PC-9 (cell line): ENCODE results near the gene GABRP. TPM values are rescaled to one million over a fixed set of nuclear protein-coding genes. Genes with fewer than 3 reads are reported as not detected.

Experiments used
- BruUV-seq: library from RNA; stranded (reverse); fragments of 400-500 nt; replicated peaks from 2 replicates; lab custom pipeline; 2021; lab: Mats Ljungman, UMichigan
- CTCF ChIA-PET: fragments of 300-600 bp; sonication (Branson Sonifier 250); formaldehyde crosslinking; loops from one replicate; lab custom pipeline; 2022; ENCODE audit warnings: antibody characterized with exemption; lab: Charles Lee
- POLR2A ChIA-PET: fragments of 300-600 bp; sonication (Branson Sonifier 250); formaldehyde crosslinking; loops from one replicate; lab custom pipeline; 2022; ENCODE audit warnings: antibody characterized with exemption; ENCODE audit not compliant: unreplicated experiment; lab: Charles Lee
- DNase-seq, 2 experiments: peaks; one replicate each; pipeline versions ENCODE4 v3.0.0 to v3.0.0-alpha.2; 2015 to 2022; ENCODE audit warnings: mixed read lengths in 1 of 2
- H2AFZ ChIP-seq: fragments of 200-600 bp; sonication (generic); 2 replicates; pipeline ENCODE4 v1.8.1; 2017; ENCODE audit warnings: antibody characterized with exemption
- H3F3A ChIP-seq: fragments of 200-600 bp; sonication (generic); 2 replicates; pipeline ENCODE4 v1.8.1; 2017; ENCODE audit warnings: antibody characterized with exemption, mild to moderate bottlenecking, low read depth; ENCODE audit not compliant: insufficient read depth
- H3K27ac ChIP-seq: fragments of 200-600 bp; sonication (generic); 2 replicates; pipeline ENCODE4 v1.6.1; 2016; ENCODE audit warnings: mixed run types
- H3K27me3 ChIP-seq: fragments of 200-600 bp; sonication (generic); 2 replicates; pipeline ENCODE4 v1.6.1; 2016; ENCODE audit warnings: low read depth, mixed run types; ENCODE audit not compliant: insufficient read depth
- H3K36me3 ChIP-seq: fragments of 200-600 bp; sonication (generic); 2 replicates; pipeline ENCODE4 v1.6.1; 2016; ENCODE audit warnings: low read depth, mixed run types
- H3K4me1 ChIP-seq: fragments of 200-600 bp; sonication (generic); replicated peaks from 2 replicates; pipeline ENCODE4 v1.6.1; 2016; ENCODE audit warnings: mixed run types; ENCODE audit not compliant: insufficient read depth
- H3K4me2 ChIP-seq: fragments of 200-600 bp; sonication (generic); 2 replicates; pipeline ENCODE4 v1.6.1; 2017; ENCODE audit warnings: mixed run types
- H3K4me3 ChIP-seq: fragments of 200-600 bp; sonication (generic); 2 replicates; pipeline ENCODE4 v1.6.1; 2016; ENCODE audit warnings: mixed run types
- H3K79me2 ChIP-seq: fragments of 200-600 bp; sonication (generic); 2 replicates; pipeline ENCODE4 v1.6.1; 2017; ENCODE audit warnings: low read depth, mixed run types
- H3K9me2 ChIP-seq: fragments of 200-600 bp; sonication (generic); 2 replicates; pipeline ENCODE4 v1.8.1; 2017; ENCODE audit warnings: mild to moderate bottlenecking; ENCODE audit not compliant: insufficient read depth
- H3K9me3 ChIP-seq: fragments of 200-600 bp; sonication (generic); 2 replicates; pipeline ENCODE4 v1.8.1; 2016; ENCODE audit warnings: low read depth; ENCODE audit not compliant: insufficient read depth
- H4K20me1 ChIP-seq: fragments of 200-600 bp; sonication (generic); 2 replicates; pipeline ENCODE4 v1.8.1; 2017; ENCODE audit not compliant: insufficient read depth
- EZH2 ChIP-seq: fragments of 200-600 bp; sonication (generic); IDR thresholded peaks from 2 replicates; pipeline ENCODE4 v1.8.0; 2017; ENCODE audit warnings: antibody characterized with exemption, low read depth
- intact Hi-C: fragments of 100-400 bp; cut with micrococcal nuclease; formaldehyde crosslinking; loops from one replicate; pipeline ENCODE4 v1.10.0; 2022; ENCODE audit not compliant: unreplicated experiment
- total RNA-seq: library from RNA; stranded (reverse); gene quantifications from 2 replicates; pipeline ENCODE4 v1.2.3, GENCODE V29; 2021
- TF ChIP-seq, protein P1 (sequence below): fragments of 200-600 bp; sonication (generic); conservative IDR thresholded peaks from 2 replicates; pipeline ENCODE4 v1.6.1; 2017; ENCODE audit warnings: mixed run types, antibody characterized with exemption, mild to moderate bottlenecking, moderate library complexity

GABRP gene
- total RNA-seq, 1 experiment from 2014 or later = 2.1 TPM

GRCh38 chr5:170738840-170739239 lies 44.7 kb upstream of the GABRP start:
- BruUV-seq = no TSS peak
- no peak overlapping the region for H3K4me3 ChIP-seq
- no peaks in the 10 kb centered on the region for H3K4me1 ChIP-seq
- H4K20me1 ChIP-seq = no peaks in the 10 kb centered on the region
- no peaks in the 10 kb centered on the region for H3K27me3 ChIP-seq
- no peak overlapping the region for H2AFZ ChIP-seq
- no peaks in the 10 kb centered on the region for H3K36me3 ChIP-seq
- no peak overlapping the region for H3K4me2 ChIP-seq
- H3K79me2 ChIP-seq = no peaks in the 10 kb centered on the region
- H3F3A ChIP-seq = no peaks in the 10 kb centered on the region
- intact Hi-C loops = no loop called here
- no peaks in the 10 kb centered on the region for H3K9me2 ChIP-seq
- no peak overlapping the region for H3K27ac ChIP-seq
- no peaks in the 10 kb centered on the region for H3K9me3 ChIP-seq
- CTCF ChIA-PET = no interaction called here
- no peak for DNase-seq
- TF ChIP-seq, protein P1, sequence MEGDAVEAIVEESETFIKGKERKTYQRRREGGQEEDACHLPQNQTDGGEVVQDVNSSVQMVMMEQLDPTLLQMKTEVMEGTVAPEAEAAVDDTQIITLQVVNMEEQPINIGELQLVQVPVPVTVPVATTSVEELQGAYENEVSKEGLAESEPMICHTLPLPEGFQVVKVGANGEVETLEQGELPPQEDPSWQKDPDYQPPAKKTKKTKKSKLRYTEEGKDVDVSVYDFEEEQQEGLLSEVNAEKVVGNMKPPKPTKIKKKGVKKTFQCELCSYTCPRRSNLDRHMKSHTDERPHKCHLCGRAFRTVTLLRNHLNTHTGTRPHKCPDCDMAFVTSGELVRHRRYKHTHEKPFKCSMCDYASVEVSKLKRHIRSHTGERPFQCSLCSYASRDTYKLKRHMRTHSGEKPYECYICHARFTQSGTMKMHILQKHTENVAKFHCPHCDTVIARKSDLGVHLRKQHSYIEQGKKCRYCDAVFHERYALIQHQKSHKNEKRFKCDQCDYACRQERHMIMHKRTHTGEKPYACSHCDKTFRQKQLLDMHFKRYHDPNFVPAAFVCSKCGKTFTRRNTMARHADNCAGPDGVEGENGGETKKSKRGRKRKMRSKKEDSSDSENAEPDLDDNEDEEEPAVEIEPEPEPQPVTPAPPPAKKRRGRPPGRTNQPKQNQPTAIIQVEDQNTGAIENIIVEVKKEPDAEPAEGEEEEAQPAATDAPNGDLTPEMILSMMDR = no peak
- TF ChIP-seq EZH2 = no peak
- POLR2A ChIA-PET = no interaction called here

GRCh38 chr5:170739446-170739845 lies 44.1 kb upstream of the GABRP start:
- intact Hi-C loops = no loop called here
- Histone ChIP-seq H2AFZ (no peak overlapping the region), H3K27ac (no peak overlapping the region), H3K27me3 (no peaks in the 10 kb centered on the region), H3K4me3 (no peak overlapping the region), H3K4me1 (no peaks in the 10 kb centered on the region), H3K4me2 (no peak overlapping the region), H3F3A (no peaks in the 10 kb centered on the region), H4K20me1 (no peaks in the 10 kb centered on the region), H3K79me2 (no peaks in the 10 kb centered on the region), H3K9me2 (no peaks in the 10 kb centered on the region), H3K9me3 (no peaks in the 10 kb centered on the region), H3K36me3 (no peaks in the 10 kb centered on the region)
- no peak for TF ChIP-seq EZH2
- TF ChIP-seq, protein P1 = no peak
- DNase-seq = no peak
- BruUV-seq = no TSS peak
- CTCF ChIA-PET = no interaction called here
- POLR2A ChIA-PET = no interaction called here

- intact Hi-C loops = loop anchor here (10.0 kb wide), 2 partner anchors 174 to 1164 kb away; no protein-coding TSS in a partner anchor
Observed at GRCh38 chr5:170740551-170741205, 42.8 kb upstream of the GABRP start.

More at GRCh38 chr5:170740551-170741205, 42.8 kb upstream of the GABRP start:
- H3K9me3 ChIP-seq = no peaks in the 10 kb centered on the region
- H3K27me3 ChIP-seq = no peaks in the 10 kb centered on the region
- H4K20me1 ChIP-seq = no peaks in the 10 kb centered on the region
- peaks cover 9% of the 10 kb centered on the region for H3K4me1 ChIP-seq
- no peak overlapping the region for H2AFZ ChIP-seq
- no peaks in the 10 kb centered on the region for H3K36me3 ChIP-seq
- no peak overlapping the region for H3K4me2 ChIP-seq
- no peaks in the 10 kb centered on the region for H3K9me2 ChIP-seq
- DNase-seq = no peak
- ChIA-PET POLR2A (no interaction called here), CTCF (interaction anchor here (0.6 kb wide), 1 partner anchor 514 kb away, joined by 3 read pairs; no protein-coding TSS in a partner anchor)
- no TSS peak for BruUV-seq
- no peaks in the 10 kb centered on the region for H3K79me2 ChIP-seq
- H3K27ac ChIP-seq = no peak overlapping the region
- no peak overlapping the region for H3K4me3 ChIP-seq
- TF ChIP-seq EZH2 = no peak
- TF ChIP-seq, protein P1 = no peak
- H3F3A ChIP-seq = peaks cover 7% of the 10 kb centered on the region; the same call in 1 of the 2 replicates
